Mucosa of rectum (tissue), 2 donors: ENCODE results near the gene RSRC1.

ENCODE experiments used
- H3K27ac ChIP-seq, 2 donors: one replicate each; pipeline ENCODE4 v1.7.0; 2013; ENCODE audit warnings: inconsistent platforms in 2 of 2, low read depth in 2 of 2, low read length in 2 of 2
- H3K27me3 ChIP-seq, 2 donors: one replicate each; pipeline ENCODE4 v1.7.0; 2013; ENCODE audit warnings: low read length in 2 of 2; ENCODE audit not compliant: control insufficient read depth in 2 of 2, insufficient read depth in 2 of 2
- H3K36me3 ChIP-seq, 2 donors: one replicate each; pipeline ENCODE4 v1.7.0; 2013; ENCODE audit warnings: low read length in 2 of 2; ENCODE audit not compliant: control insufficient read depth in 2 of 2, insufficient read depth in 2 of 2
- H3K4me1 ChIP-seq, 2 donors: one replicate each; pipeline ENCODE4 v1.7.0; 2013; ENCODE audit warnings: low read length in 2 of 2, mild to moderate bottlenecking in 1 of 2; ENCODE audit not compliant: control insufficient read depth in 2 of 2, insufficient read depth in 2 of 2
- H3K4me3 ChIP-seq, 2 donors: one replicate each; pipeline ENCODE4 v1.7.0; 2013; ENCODE audit warnings: low read length in 2 of 2
- H3K9ac ChIP-seq, 2 donors: one replicate each; pipeline ENCODE4 v1.7.0; 2013; ENCODE audit warnings: low read length in 2 of 2, low read depth in 1 of 2, mild to moderate bottlenecking in 1 of 2
- H3K9me3 ChIP-seq, 2 donors: one replicate each; pipeline ENCODE4 v1.7.0; 2013; ENCODE audit warnings: low read length in 2 of 2; ENCODE audit not compliant: control insufficient read depth in 2 of 2
- donor health status: healthy.
- donor health status: Normal muscosa, but diverticular disease.

Gene RSRC1

GRCh38 chr3:158258619-158259018, 148.7 kb downstream of the RSRC1 start:
- H3K4me1 ChIP-seq: no peaks in the 10 kb centered on the region
- no peak overlapping the region for H3K27ac ChIP-seq
- H3K27me3 ChIP-seq: no peaks in the 10 kb centered on the region
- H3K9me3 ChIP-seq: no peaks in the 10 kb centered on the region
- H3K9ac ChIP-seq: no peak overlapping the region
- peaks cover 0 to 2% of the 10 kb centered on the region in 2 donors for H3K36me3 ChIP-seq
- H3K4me3 ChIP-seq: no peak overlapping the region

- H3K27ac ChIP-seq: no peak overlapping the region
- H3K4me1 ChIP-seq: no peaks in the 10 kb centered on the region
- no peaks in the 10 kb centered on the region for H3K9me3 ChIP-seq
- H3K27me3 ChIP-seq: no peaks in the 10 kb centered on the region
- H3K4me3 ChIP-seq: no peak overlapping the region
- H3K36me3 ChIP-seq: peaks cover 0 to 2% of the 10 kb centered on the region in 2 donors
- no peak overlapping the region for H3K9ac ChIP-seq
Observed at GRCh38 chr3:158260392-158260791, 150.5 kb downstream of the RSRC1 start.

GRCh38 chr3:158261371-158261991, 151.6 kb downstream of the RSRC1 start:
- no peaks in the 10 kb centered on the region for H3K27me3 ChIP-seq
- H3K9ac ChIP-seq: no peak overlapping the region
- H3K4me3 ChIP-seq: no peak overlapping the region
- no peak overlapping the region for H3K27ac ChIP-seq
- H3K9me3 ChIP-seq: peaks cover 0 to 5% of the 10 kb centered on the region in 2 donors
- no peaks in the 10 kb centered on the region for H3K4me1 ChIP-seq
- H3K36me3 ChIP-seq: peaks cover 0 to 2% of the 10 kb centered on the region in 2 donors

GRCh38 chr3:158264894-158265293, 155.0 kb downstream of the RSRC1 start:
- H3K4me1 ChIP-seq: no peaks in the 10 kb centered on the region
- H3K9ac ChIP-seq: no peak overlapping the region
- H3K4me3 ChIP-seq: no peak overlapping the region
- no peaks in the 10 kb centered on the region for H3K36me3 ChIP-seq
- H3K27ac ChIP-seq: no peak overlapping the region
- peaks cover 9 to 13% of the 10 kb centered on the region in 2 donors for H3K9me3 ChIP-seq
- no peaks in the 10 kb centered on the region for H3K27me3 ChIP-seq

GRCh38 chr3:158267015-158267414, 157.1 kb downstream of the RSRC1 start:
- Histone ChIP-seq H3K27me3 (no peaks in the 10 kb centered on the region), H3K9me3 (peaks cover 9 to 13% of the 10 kb centered on the region in 2 donors), H3K9ac (no peak overlapping the region), H3K4me3 (no peak overlapping the region), H3K4me1 (no peaks in the 10 kb centered on the region), H3K36me3 (no peaks in the 10 kb centered on the region), H3K27ac (no peak overlapping the region)

GRCh38 chr3:158269942-158270341, 160.1 kb downstream of the RSRC1 start:
- no peaks in the 10 kb centered on the region for H3K27me3 ChIP-seq
- no peaks in the 10 kb centered on the region for H3K4me1 ChIP-seq
- peaks cover 9 to 13% of the 10 kb centered on the region in 2 donors for H3K9me3 ChIP-seq
- no peak overlapping the region for H3K4me3 ChIP-seq
- no peak overlapping the region for H3K9ac ChIP-seq
- H3K36me3 ChIP-seq: no peaks in the 10 kb centered on the region
- H3K27ac ChIP-seq: no peak overlapping the region

- Histone ChIP-seq H3K9me3 (peaks cover 3 to 5% of the 10 kb centered on the region in 2 donors), H3K36me3 (no peaks in the 10 kb centered on the region), H3K9ac (no peak overlapping the region), H3K27me3 (no peaks in the 10 kb centered on the region), H3K27ac (no peak overlapping the region), H3K4me1 (no peaks in the 10 kb centered on the region), H3K4me3 (no peak overlapping the region)
Observed at GRCh38 chr3:158272081-158272480, 162.2 kb downstream of the RSRC1 start.

- Histone ChIP-seq H3K36me3 (no peaks in the 10 kb centered on the region), H3K4me3 (no peak overlapping the region), H3K4me1 (no peaks in the 10 kb centered on the region), H3K27me3 (no peaks in the 10 kb centered on the region), H3K9me3 (no peaks in the 10 kb centered on the region), H3K9ac (no peak overlapping the region), H3K27ac (no peak overlapping the region)
Observed at GRCh38 chr3:158273656-158274055, 163.8 kb downstream of the RSRC1 start.

GRCh38 chr3:158278187-158278586, 168.3 kb downstream of the RSRC1 start:
- H3K4me3 ChIP-seq: no peak overlapping the region
- no peaks in the 10 kb centered on the region for H3K36me3 ChIP-seq
- H3K9me3 ChIP-seq: no peaks in the 10 kb centered on the region
- H3K27me3 ChIP-seq: no peaks in the 10 kb centered on the region
- H3K4me1 ChIP-seq: no peaks in the 10 kb centered on the region
- H3K9ac ChIP-seq: no peak overlapping the region
- H3K27ac ChIP-seq: no peak overlapping the region

GRCh38 chr3:158279609-158280008, 169.7 kb downstream of the RSRC1 start:
- Histone ChIP-seq H3K9me3 (no peaks in the 10 kb centered on the region), H3K9ac (no peak overlapping the region), H3K27ac (no peak overlapping the region)

GRCh38 chr3:158295771-158296170, 185.9 kb downstream of the RSRC1 start:
- Histone ChIP-seq H3K9me3 (no peaks in the 10 kb centered on the region), H3K9ac (no peak overlapping the region), H3K27me3 (no peaks in the 10 kb centered on the region), H3K4me3 (no peak overlapping the region), H3K4me1 (no peaks in the 10 kb centered on the region), H3K36me3 (no peaks in the 10 kb centered on the region), H3K27ac (no peak overlapping the region)

More at GRCh38 chr3:158279609-158280008, 169.7 kb downstream of the RSRC1 start:
- Histone ChIP-seq H3K27me3 (no peaks in the 10 kb centered on the region), H3K4me3 (no peak overlapping the region), H3K36me3 (no peaks in the 10 kb centered on the region), H3K4me1 (no peaks in the 10 kb centered on the region)
